Pancreas (tissue), 10 donors: ENCODE data around the gene CELF5. TPM values are rescaled to one million over a fixed set of nuclear protein-coding genes. Genes with fewer than 3 reads are reported as not detected.
"Not testable (repeated sequence)": the region's sequence is repeated elsewhere in the genome, so short reads cannot be mapped to it uniquely, and the experiment has no call there.

ENCODE experiments used
- ATAC-seq, 4 donors: fragments of 200-7000 bp; cut with Tn5 transposase; one replicate each; pipeline versions ENCODE4 v1.8.0 to v1.9.1; 2020; ENCODE audit warnings: mild to moderate bottlenecking in 4 of 4, moderate library complexity in 4 of 4
- DNase-seq, 6 donors: peaks; one replicate each; pipeline ENCODE4 v3.0.0-alpha.2; 2020
- FAIRE-seq: peaks from 2 replicates; lab custom pipeline; 2012; peaks lifted over from hg19 to GRCh38; lab: Jason Lieb, UNC
- H3K27ac ChIP-seq, 4 donors: fragments of 200-600 bp; sonication (generic); 1 replicate in 3 of 4; 2 replicates in 1 of 4; pipeline versions ENCODE4 v1.5.0 to v1.8.0; 2020
- H3K27me3 ChIP-seq, 4 donors: fragments of 200-600 bp; one replicate each; pipeline ENCODE4 v1.8.0; 2021
- H3K36me3 ChIP-seq, 3 donors: fragments of 200-600 bp; sonication (generic) in 1 of 3; one replicate each; pipeline versions ENCODE4 v1.5.0 to v1.8.0; 2020 to 2021
- H3K4me1 ChIP-seq, 3 donors: fragments of 200-600 bp; one replicate each; pipeline ENCODE4 v1.8.0; 2021
- H3K4me3 ChIP-seq, 4 donors: fragments of 200-600 bp; sonication (generic) in 2 of 4; one replicate each; pipeline versions ENCODE4 v1.5.0 to v1.8.0; 2020 to 2021
- H3K9me3 ChIP-seq, 4 donors: fragments of 200-600 bp; one replicate each; pipeline ENCODE4 v1.8.0; 2021
- CTCF ChIP-seq, 4 donors: fragments of 200-600 bp; sonication (generic) in 3 of 4; IDR thresholded peaks; one replicate each; pipeline versions ENCODE4 v1.5.0 to v1.8.0; 2021; ENCODE audit warnings: antibody characterized with exemption in 4 of 4
- WGBS, 2 donors: extraction: QIAGEN DNeasy Blood & Tissue Kit; methylation state at CpG; one replicate each; pipeline ENCODE4 v1.1.7; 2013; 5-methylcytosine and 5-hydroxymethylcytosine counted together
- intact Hi-C, 3 donors: fragments of 100-400 bp; cut with DNase I; formaldehyde crosslinking; loops; one replicate each; pipeline versions ENCODE4 v1.11.1 to v1.14.2; 2022
- polyA plus RNA-seq, 2 donors: library from polyadenylated mRNA; stranded (reverse); fragments of 200-250 nt; gene quantifications; one replicate each; pipeline ENCODE4 v1.2.3, GENCODE V29; 2013
- total RNA-seq, 6 donors: library from RNA; stranded (reverse); fragmentation: NEBNext Ultra II Directional in 4 of 6; extraction: Animal tissue kit (Norgen Biotek cat#: 25700) in 4 of 6; gene quantifications; one replicate each; pipeline versions ENCODE4 v1.2.1 to v1.2.4, GENCODE V29; 2021 to 2023
- donor health status: healthy with polysubstance abuse.
- donor health status: DM: no; HTN: no; CAD: no; lungs with moderate emphysema.
- donor health status: DM: no; HTN: no; CAD: no.
- donor health status: control.
- donor health status: control.
- donor health status: Bipolar disorder and iron deficiency.
- donor health status: DM: yes; HTN: yes; CAD: no.
- donor health status: DM: no; HTN: no; CAD: no.
- donor health status: DM: no; HTN: no; CAD: no.
- donor health status: DM: yes; HTN: yes; CAD: no.

CELF5 gene
- total and polyA plus RNA-seq, 8 donors: 0.30 to 1.6 (median 0.65) TPM

GRCh38 chr19:3201911-3202310 is 22.6 kb upstream of the CELF5 start:
- FAIRE-seq (no peak), ATAC-seq (no peak), DNase-seq (no peak)
- intact Hi-C loops: no loop called here
- Histone ChIP-seq H3K36me3 (peaks cover 0 to 9% (median 8%) of the 10 kb centered on the region in 3 donors), H3K9me3 (no peaks in the 10 kb centered on the region), H3K27me3 (no peaks in the 10 kb centered on the region), H3K4me1 (no peaks in the 10 kb centered on the region), H3K27ac (no peak overlapping the region), H3K4me3 (no peak overlapping the region)
- WGBS, 2 donors: 94 to 95% methylated on average over 14 of the region's 14 CpGs
- no peak for TF ChIP-seq CTCF (IDR thresholded peaks at IDR 0.05)

GRCh38 chr19:3202346-3202745 is 22.1 kb upstream of the CELF5 start:
- Histone ChIP-seq H3K4me1 (no peaks in the 10 kb centered on the region), H3K9me3 (no peaks in the 10 kb centered on the region), H3K27ac (no peak overlapping the region), H3K27me3 (no peaks in the 10 kb centered on the region), H3K4me3 (no peak overlapping the region), H3K36me3 (peaks cover 0 to 13% (median 8%) of the 10 kb centered on the region in 3 donors)
- WGBS, 2 donors: 87 to 91% methylated on average over 12 of the region's 12 CpGs
- ATAC-seq: no peak
- FAIRE-seq: no peak
- no peak for TF ChIP-seq CTCF (IDR thresholded peaks at IDR 0.05)
- no peak for DNase-seq
- intact Hi-C loops: no loop called here

GRCh38 chr19:3202895-3203294 is 21.6 kb upstream of the CELF5 start:
- H3K36me3 ChIP-seq: peaks cover 0 to 18% (median 8%) of the 10 kb centered on the region in 3 donors
- ATAC-seq, H3K27ac ChIP-seq, FAIRE-seq, H3K4me3 ChIP-seq, DNase-seq, H3K27me3 ChIP-seq, H3K9me3 ChIP-seq, intact Hi-C loops, H3K4me1 ChIP-seq: not testable (repeated sequence)
- WGBS, 2 donors: 94 to 98% methylated on average over 7 of the region's 7 CpGs

GRCh38 chr19:3203805-3204645 is 20.4 kb upstream of the CELF5 start:
- intact Hi-C loops: no loop called here
- Histone ChIP-seq H3K27me3 (no peaks in the 10 kb centered on the region), H3K27ac (no peak overlapping the region), H3K4me3 (no peak overlapping the region), H3K4me1 (no peaks in the 10 kb centered on the region), H3K36me3 (peaks cover 0 to 25% (median 8%) of the 10 kb centered on the region in 3 donors), H3K9me3 (no peaks in the 10 kb centered on the region)
- WGBS, 2 donors: 95 to 96% methylated on average over 40 to 43 of the region's 43 CpGs
- FAIRE-seq (no peak), ATAC-seq (no peak), DNase-seq (peak in 1 of 6 donors; percentile 71)
- TF ChIP-seq CTCF (IDR thresholded peaks at IDR 0.05): no peak

- Histone ChIP-seq H3K27me3 (no peaks in the 10 kb centered on the region), H3K4me3 (no peak overlapping the region), H3K9me3 (no peaks in the 10 kb centered on the region), H3K36me3 (peaks cover 0 to 25% (median 8%) of the 10 kb centered on the region in 3 donors), H3K4me1 (no peaks in the 10 kb centered on the region), H3K27ac (no peak overlapping the region)
- ATAC-seq: no peak
- no peak for DNase-seq
- intact Hi-C loops: no loop called here
- 94 to 97% methylated on average over 32 to 35 of the region's 35 CpGs for WGBS, 2 donors
- TF ChIP-seq CTCF (IDR thresholded peaks at IDR 0.05): no peak
- no peak for FAIRE-seq
Observed at GRCh38 chr19:3204646-3205275, 19.7 kb upstream of the CELF5 start.
